ENCODE measurements around the gene CHRM3. TPM values are rescaled to one million over a fixed set of nuclear protein-coding genes. Genes with fewer than 3 reads are reported as not detected.

Gene CHRM3
- total RNA-seq, 1 donor from 2014 or later, result 6.0 TPM

- H3K4me1 ChIP-seq, result no peaks in the 10 kb centered on the region
- no peak for DNase-seq
- intact Hi-C loops (cut with DNase I), result no loop called here
- H3K36me3 ChIP-seq, result no peaks in the 10 kb centered on the region
- TF ChIP-seq, protein P1, sequence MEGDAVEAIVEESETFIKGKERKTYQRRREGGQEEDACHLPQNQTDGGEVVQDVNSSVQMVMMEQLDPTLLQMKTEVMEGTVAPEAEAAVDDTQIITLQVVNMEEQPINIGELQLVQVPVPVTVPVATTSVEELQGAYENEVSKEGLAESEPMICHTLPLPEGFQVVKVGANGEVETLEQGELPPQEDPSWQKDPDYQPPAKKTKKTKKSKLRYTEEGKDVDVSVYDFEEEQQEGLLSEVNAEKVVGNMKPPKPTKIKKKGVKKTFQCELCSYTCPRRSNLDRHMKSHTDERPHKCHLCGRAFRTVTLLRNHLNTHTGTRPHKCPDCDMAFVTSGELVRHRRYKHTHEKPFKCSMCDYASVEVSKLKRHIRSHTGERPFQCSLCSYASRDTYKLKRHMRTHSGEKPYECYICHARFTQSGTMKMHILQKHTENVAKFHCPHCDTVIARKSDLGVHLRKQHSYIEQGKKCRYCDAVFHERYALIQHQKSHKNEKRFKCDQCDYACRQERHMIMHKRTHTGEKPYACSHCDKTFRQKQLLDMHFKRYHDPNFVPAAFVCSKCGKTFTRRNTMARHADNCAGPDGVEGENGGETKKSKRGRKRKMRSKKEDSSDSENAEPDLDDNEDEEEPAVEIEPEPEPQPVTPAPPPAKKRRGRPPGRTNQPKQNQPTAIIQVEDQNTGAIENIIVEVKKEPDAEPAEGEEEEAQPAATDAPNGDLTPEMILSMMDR (IDR thresholded peaks at IDR 0.05), result no peak
- H3K9me3 ChIP-seq, result no peaks in the 10 kb centered on the region
- H3K27ac ChIP-seq, result no peak overlapping the region
- H3K4me3 ChIP-seq, result no peak overlapping the region
- ATAC-seq, result no peak
- H3K27me3 ChIP-seq (ENCODE audit: low read depth), result no peaks in the 10 kb centered on the region
These were observed 42.8 kb downstream of the CHRM3 start for GRCh38 chr1:239429163-239429562.

GRCh38 chr1:239432255-239432654 lies 45.9 kb downstream of the CHRM3 start:
- ATAC-seq, result no peak
- no peak for DNase-seq
- Histone ChIP-seq H3K27me3 (ENCODE audit: low read depth) (no peaks in the 10 kb centered on the region), H3K27ac (no peak overlapping the region), H3K4me1 (no peaks in the 10 kb centered on the region), H3K9me3 (no peaks in the 10 kb centered on the region), H3K4me3 (no peak overlapping the region), H3K36me3 (no peaks in the 10 kb centered on the region)
- intact Hi-C loops (cut with DNase I), result no loop called here
- TF ChIP-seq, protein P1 (IDR thresholded peaks at IDR 0.05), result no peak

GRCh38 chr1:239434181-239434580 lies 47.8 kb downstream of the CHRM3 start:
- Histone ChIP-seq H3K4me3 (no peak overlapping the region), H3K9me3 (no peaks in the 10 kb centered on the region), H3K36me3 (no peaks in the 10 kb centered on the region), H3K27ac (no peak overlapping the region), H3K4me1 (no peaks in the 10 kb centered on the region), H3K27me3 (ENCODE audit: low read depth) (no peaks in the 10 kb centered on the region)
- no peak for DNase-seq
- ATAC-seq, result no peak
- intact Hi-C loops (cut with DNase I), result no loop called here
- TF ChIP-seq, protein P1 (IDR thresholded peaks at IDR 0.05), result no peak
